PC-9 (cell line): ENCODE results near the gene ACTR8. TPM values are rescaled to one million over a fixed set of nuclear protein-coding genes. Genes with fewer than 3 reads are reported as not detected.

Source experiments
- BruUV-seq: library from RNA; stranded (reverse); fragments of 400-500 nt; replicated peaks from 2 replicates; lab custom pipeline; 2021; lab: Mats Ljungman, UMichigan
- CTCF ChIA-PET: fragments of 300-600 bp; sonication (Branson Sonifier 250); formaldehyde crosslinking; loops from one replicate; lab custom pipeline; 2022; ENCODE audit warnings: antibody characterized with exemption; lab: Charles Lee
- POLR2A ChIA-PET: fragments of 300-600 bp; sonication (Branson Sonifier 250); formaldehyde crosslinking; loops from one replicate; lab custom pipeline; 2022; ENCODE audit warnings: antibody characterized with exemption; ENCODE audit not compliant: unreplicated experiment; lab: Charles Lee
- DNase-seq, 2 experiments: peaks; one replicate each; pipeline versions ENCODE4 v3.0.0 to v3.0.0-alpha.2; 2015 to 2022; ENCODE audit warnings: mixed read lengths in 1 of 2
- H2AFZ ChIP-seq: fragments of 200-600 bp; sonication (generic); 2 replicates; pipeline ENCODE4 v1.8.1; 2017; ENCODE audit warnings: antibody characterized with exemption
- H3F3A ChIP-seq: fragments of 200-600 bp; sonication (generic); 2 replicates; pipeline ENCODE4 v1.8.1; 2017; ENCODE audit warnings: antibody characterized with exemption, mild to moderate bottlenecking, low read depth; ENCODE audit not compliant: insufficient read depth
- H3K27ac ChIP-seq: fragments of 200-600 bp; sonication (generic); 2 replicates; pipeline ENCODE4 v1.6.1; 2016; ENCODE audit warnings: mixed run types
- H3K27me3 ChIP-seq: fragments of 200-600 bp; sonication (generic); 2 replicates; pipeline ENCODE4 v1.6.1; 2016; ENCODE audit warnings: low read depth, mixed run types; ENCODE audit not compliant: insufficient read depth
- H3K36me3 ChIP-seq: fragments of 200-600 bp; sonication (generic); 2 replicates; pipeline ENCODE4 v1.6.1; 2016; ENCODE audit warnings: low read depth, mixed run types
- H3K4me1 ChIP-seq: fragments of 200-600 bp; sonication (generic); replicated peaks from 2 replicates; pipeline ENCODE4 v1.6.1; 2016; ENCODE audit warnings: mixed run types; ENCODE audit not compliant: insufficient read depth
- H3K4me2 ChIP-seq: fragments of 200-600 bp; sonication (generic); 2 replicates; pipeline ENCODE4 v1.6.1; 2017; ENCODE audit warnings: mixed run types
- H3K4me3 ChIP-seq: fragments of 200-600 bp; sonication (generic); 2 replicates; pipeline ENCODE4 v1.6.1; 2016; ENCODE audit warnings: mixed run types
- H3K79me2 ChIP-seq: fragments of 200-600 bp; sonication (generic); 2 replicates; pipeline ENCODE4 v1.6.1; 2017; ENCODE audit warnings: low read depth, mixed run types
- H3K9me2 ChIP-seq: fragments of 200-600 bp; sonication (generic); 2 replicates; pipeline ENCODE4 v1.8.1; 2017; ENCODE audit warnings: mild to moderate bottlenecking; ENCODE audit not compliant: insufficient read depth
- H3K9me3 ChIP-seq: fragments of 200-600 bp; sonication (generic); 2 replicates; pipeline ENCODE4 v1.8.1; 2016; ENCODE audit warnings: low read depth; ENCODE audit not compliant: insufficient read depth
- H4K20me1 ChIP-seq: fragments of 200-600 bp; sonication (generic); 2 replicates; pipeline ENCODE4 v1.8.1; 2017; ENCODE audit not compliant: insufficient read depth
- CTCF ChIP-seq: fragments of 200-600 bp; sonication (generic); conservative IDR thresholded peaks from 2 replicates; pipeline ENCODE4 v1.6.1; 2017; ENCODE audit warnings: mixed run types, antibody characterized with exemption, mild to moderate bottlenecking, moderate library complexity
- EZH2 ChIP-seq: fragments of 200-600 bp; sonication (generic); IDR thresholded peaks from 2 replicates; pipeline ENCODE4 v1.8.0; 2017; ENCODE audit warnings: antibody characterized with exemption, low read depth
- intact Hi-C: fragments of 100-400 bp; cut with micrococcal nuclease; formaldehyde crosslinking; loops from one replicate; pipeline ENCODE4 v1.10.0; 2022; ENCODE audit not compliant: unreplicated experiment
- total RNA-seq: library from RNA; stranded (reverse); gene quantifications from 2 replicates; pipeline ENCODE4 v1.2.3, GENCODE V29; 2021

ACTR8 gene
- total RNA-seq, 1 experiment from 2014 or later: 25.5 TPM

GRCh38 chr3:53842436-53843194 lies 39.3 kb downstream of the ACTR8 start:
- no peaks in the 10 kb centered on the region for H3K36me3 ChIP-seq
- ChIA-PET CTCF (no interaction called here), POLR2A (interaction anchor here (0.6 kb wide), 1 partner anchor 160 kb away, joined by 6 read pairs; no protein-coding TSS in a partner anchor)
- TF ChIP-seq EZH2: no peak
- H3K27ac ChIP-seq: no peak overlapping the region
- H3F3A ChIP-seq: no peaks in the 10 kb centered on the region
- H3K9me3 ChIP-seq: no peaks in the 10 kb centered on the region
- no peak overlapping the region for H2AFZ ChIP-seq
- intact Hi-C loops: no loop called here
- H3K9me2 ChIP-seq: no peaks in the 10 kb centered on the region
- H3K4me2 ChIP-seq: no peak overlapping the region
- no TSS peak for BruUV-seq
- no peak for DNase-seq
- H3K4me3 ChIP-seq: no peak overlapping the region
- H3K27me3 ChIP-seq: 0 out of 2 replicates have a peak, but pooled peaks cover 13% of the 10 kb centered on the region
- no peaks in the 10 kb centered on the region for H3K79me2 ChIP-seq
- no peaks in the 10 kb centered on the region for H4K20me1 ChIP-seq
- H3K4me1 ChIP-seq: no peaks in the 10 kb centered on the region

GRCh38 chr3:53841296-53841695 lies 40.7 kb downstream of the ACTR8 start:
- CTCF ChIA-PET: no interaction called here
- no peaks in the 10 kb centered on the region for H3K9me3 ChIP-seq
- no peaks in the 10 kb centered on the region for H3K79me2 ChIP-seq
- H3K9me2 ChIP-seq: no peaks in the 10 kb centered on the region
- no TSS peak for BruUV-seq
- H3K4me2 ChIP-seq: no peak overlapping the region
- H3K36me3 ChIP-seq: no peaks in the 10 kb centered on the region
- H3F3A ChIP-seq: no peaks in the 10 kb centered on the region
- no peak overlapping the region for H3K4me3 ChIP-seq
- H4K20me1 ChIP-seq: no peaks in the 10 kb centered on the region
- H2AFZ ChIP-seq: no peak overlapping the region
- intact Hi-C loops: no loop called here
- POLR2A ChIA-PET: no interaction called here
- no peak for TF ChIP-seq CTCF
- no peak for TF ChIP-seq EZH2
- H3K4me1 ChIP-seq: no peaks in the 10 kb centered on the region
- no peak overlapping the region for H3K27ac ChIP-seq
- DNase-seq: no peak
- peaks cover 20% of the 10 kb centered on the region; the same call in 1 of the 2 replicates for H3K27me3 ChIP-seq

GRCh38 chr3:53837331-53837730 lies 44.6 kb downstream of the ACTR8 start:
- Histone ChIP-seq H3K36me3 (no peaks in the 10 kb centered on the region), H3K4me2 (no peak overlapping the region), H3K9me3 (no peaks in the 10 kb centered on the region), H3K27me3 (peaks cover 20% of the 10 kb centered on the region; the same call in 1 of the 2 replicates), H3K4me1 (no peaks in the 10 kb centered on the region), H3K4me3 (no peak overlapping the region), H3F3A (no peaks in the 10 kb centered on the region), H3K9me2 (no peaks in the 10 kb centered on the region), H2AFZ (no peak overlapping the region), H3K79me2 (no peaks in the 10 kb centered on the region), H4K20me1 (no peaks in the 10 kb centered on the region), H3K27ac (no peak overlapping the region)
- ChIA-PET CTCF (no interaction called here), POLR2A (no interaction called here)
- DNase-seq: no peak
- intact Hi-C loops: no loop called here
- no TSS peak for BruUV-seq
- TF ChIP-seq CTCF (no peak), EZH2 (no peak)
